GM18951 (cell line): Measurements from ENCODE around the gene TRPM2.

Experiments
- POLR2A ChIP-seq: IDR thresholded peaks from 4 replicates; pipeline ENCODE4 v1.6.1; 2011; ENCODE audit warnings: mild to moderate bottlenecking; ENCODE audit not compliant: insufficient read length, insufficient read depth; ENCODE audit errors: extremely low read depth
- in situ Hi-C: fragments of 300-500 bp; cut with MboI; formaldehyde crosslinking; loops from one replicate; pipeline ENCODE4 v1.12.0; 2022; ENCODE audit warnings: low sequenced_read_pairs, mixed read lengths, inconsistent platforms; ENCODE audit not compliant: unreplicated experiment

Gene TRPM2

GRCh38 chr21:44325386-44326271 lies 27.8 kb upstream of the TRPM2 start:
- in situ Hi-C loops, result no loop called here

GRCh38 chr21:44326272-44326647 lies 27.2 kb upstream of the TRPM2 start:
- no peak for TF ChIP-seq POLR2A
- in situ Hi-C loops, result no loop called here

More at GRCh38 chr21:44325386-44326271, 27.8 kb upstream of the TRPM2 start:
- no peak for TF ChIP-seq POLR2A

GRCh38 chr21:44326716-44327602 lies 26.5 kb upstream of the TRPM2 start:
- peak; percentile 4 for TF ChIP-seq POLR2A
- in situ Hi-C loops, result no loop called here

- in situ Hi-C loops, result no loop called here
- TF ChIP-seq POLR2A, result no peak
These were observed 25.8 kb upstream of the TRPM2 start for GRCh38 chr21:44327603-44327974.

DNA sequence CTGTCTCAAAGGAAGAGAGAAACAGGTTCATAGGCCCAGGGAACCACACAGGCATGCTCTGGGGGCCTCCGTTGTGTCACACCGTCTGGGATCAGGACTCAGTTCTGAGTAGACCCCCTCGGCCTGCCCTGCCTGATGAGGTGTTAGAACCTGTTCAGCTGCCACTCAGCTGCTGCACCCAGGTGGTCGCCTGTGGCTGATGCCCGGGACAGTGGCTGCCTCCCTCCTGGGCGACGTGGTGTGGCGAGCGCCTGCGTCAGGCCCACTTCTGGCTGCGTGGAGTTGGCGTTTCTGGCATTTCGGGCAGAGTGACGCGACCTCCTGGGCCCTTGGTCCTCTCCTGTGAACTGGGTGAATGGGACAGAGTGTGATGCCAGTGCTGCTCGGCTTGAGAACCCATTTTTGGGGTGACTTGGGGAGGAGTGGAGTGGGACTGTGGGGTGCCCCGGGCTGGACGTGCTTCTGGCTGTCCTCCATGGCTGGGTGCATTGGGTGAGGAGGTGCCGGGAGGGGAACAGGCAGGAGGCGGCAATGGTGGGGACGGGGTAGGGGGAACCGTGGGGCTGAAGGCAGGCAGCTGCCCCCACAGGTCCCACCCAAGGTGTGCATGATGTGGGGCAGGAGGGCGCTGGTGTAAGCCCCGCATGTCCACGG lies 25.1 kb upstream of the TRPM2 start:
- in situ Hi-C loops, result no loop called here
- no peak for TF ChIP-seq POLR2A

GRCh38 chr21:44329086-44329889 lies 24.1 kb upstream of the TRPM2 start:
- TF ChIP-seq POLR2A, result no peak
- in situ Hi-C loops, result no loop called here

DNA sequence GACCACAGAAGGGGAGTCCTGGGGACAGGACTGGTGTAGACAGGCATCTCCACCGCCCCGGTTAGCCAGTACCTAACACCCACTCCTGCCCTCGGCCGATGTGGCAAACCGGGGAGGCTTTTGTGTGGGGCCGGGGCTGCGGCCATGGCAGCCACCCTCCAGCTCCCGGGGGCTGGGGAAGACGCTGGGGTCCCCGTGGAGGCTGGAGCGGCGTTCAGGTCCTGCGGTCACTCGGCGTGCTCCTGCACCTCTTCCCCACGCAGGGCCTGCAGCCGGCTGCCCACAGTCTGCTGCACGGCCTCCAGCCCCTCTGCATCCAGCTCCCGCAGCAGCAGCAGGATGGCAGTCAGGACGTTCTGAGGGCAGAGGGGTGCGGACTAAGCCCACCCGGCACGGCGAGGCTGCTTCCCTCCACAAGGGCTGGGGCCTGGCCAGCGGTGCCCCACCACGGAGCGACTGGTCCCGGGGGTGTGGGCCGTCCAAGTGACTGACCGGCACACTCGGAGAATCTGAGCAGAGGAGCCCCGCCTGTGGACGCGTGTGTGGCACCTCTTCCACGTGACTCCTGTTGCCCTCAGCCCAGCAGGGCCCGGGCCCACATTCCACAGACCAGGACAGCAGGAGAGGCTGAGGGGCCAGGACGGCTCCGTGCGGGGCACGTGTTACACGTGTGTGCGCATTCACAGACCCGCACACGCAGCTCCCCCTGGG lies 23.3 kb upstream of the TRPM2 start:
- no peak for TF ChIP-seq POLR2A
- in situ Hi-C loops, result no loop called here

GRCh38 chr21:44330698-44331097 lies 22.7 kb upstream of the TRPM2 start:
- no peak for TF ChIP-seq POLR2A
- in situ Hi-C loops, result no loop called here

DNA sequence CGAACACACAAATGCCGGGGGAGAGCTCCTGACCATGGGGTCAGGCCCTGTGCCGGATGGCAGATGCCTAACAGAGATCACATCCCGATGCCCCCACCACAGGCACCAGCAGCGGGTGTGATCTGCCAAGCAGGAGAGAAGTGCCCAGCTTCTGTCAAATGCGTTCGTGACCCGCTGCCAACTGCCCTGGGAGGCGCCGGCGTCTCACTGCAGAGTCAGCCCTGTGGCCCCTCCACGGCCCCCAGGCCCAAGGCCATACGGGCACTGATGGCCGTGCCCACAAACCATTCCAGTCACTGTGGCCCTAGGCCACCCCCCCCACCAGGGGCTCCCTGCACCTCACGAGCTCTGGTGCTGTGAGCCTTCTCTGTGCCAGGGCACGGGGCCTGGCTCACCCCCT lies 22.2 kb upstream of the TRPM2 start:
- no peak for TF ChIP-seq POLR2A
- in situ Hi-C loops, result no loop called here

- in situ Hi-C loops, result no loop called here
- no peak for TF ChIP-seq POLR2A
These were observed 21.6 kb upstream of the TRPM2 start for GRCh38 chr21:44331650-44332307.

DNA sequence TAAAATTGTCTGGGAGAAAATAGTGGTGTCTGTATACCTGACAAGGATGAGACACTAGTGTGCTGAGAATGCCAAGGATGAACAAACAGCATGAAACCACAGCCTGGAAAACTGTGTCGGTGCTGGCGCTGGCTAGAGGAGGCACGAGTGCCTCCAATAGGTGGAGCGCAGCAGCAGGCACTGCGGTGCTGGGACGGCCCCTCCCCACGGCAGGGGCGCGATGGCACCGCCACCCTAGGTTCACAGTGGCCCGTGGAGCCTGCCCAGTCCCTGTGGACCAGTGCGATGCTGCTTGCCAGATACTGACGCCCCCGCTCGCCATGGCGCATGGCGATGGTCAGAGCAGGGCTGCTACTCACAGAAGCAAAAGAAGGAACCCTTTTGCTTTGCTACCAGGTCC lies 21.0 kb upstream of the TRPM2 start:
- in situ Hi-C loops, result no loop called here
- no peak for TF ChIP-seq POLR2A

- TF ChIP-seq POLR2A, result no peak
- in situ Hi-C loops, result no loop called here
These were observed 20.5 kb upstream of the TRPM2 start for GRCh38 chr21:44332965-44333364.
